Gastroesophageal sphincter (tissue), 4 donors: ENCODE data around the gene FOXL1. TPM values are rescaled to one million over a fixed set of nuclear protein-coding genes. Genes with fewer than 3 reads are reported as not detected.

Source experiments
- ATAC-seq: fragments of 150-250 bp; one replicate; pipeline ENCODE4 v1.9.1; 2016; ENCODE audit warnings: mild to moderate bottlenecking, moderate library complexity
- H3K27ac ChIP-seq, 4 donors: fragments of 200-600 bp; sonication (generic) in 3 of 4; 1 replicate in 3 of 4; 2 replicates in 1 of 4; pipeline ENCODE4 v1.5.1; 2016 to 2019
- H3K27me3 ChIP-seq: fragments of 200-600 bp; sonication (generic); one replicate; pipeline ENCODE4 v1.5.1; 2019
- H3K36me3 ChIP-seq, 2 donors: fragments of 200-600 bp; sonication (generic); one replicate each; pipeline ENCODE4 v1.5.1; 2019; ENCODE audit warnings: control low read depth in 1 of 2
- H3K4me1 ChIP-seq, 3 donors: fragments of 200-600 bp; sonication (generic); 1 replicate in 2 of 3; 2 replicates in 1 of 3; pipeline ENCODE4 v1.5.1; 2016 to 2019; ENCODE audit warnings: control low read depth in 2 of 3
- H3K4me3 ChIP-seq, 2 donors: fragments of 200-600 bp; sonication (generic); one replicate each; pipeline ENCODE4 v1.5.1; 2019; ENCODE audit warnings: mild to moderate bottlenecking in 1 of 2, moderate library complexity in 1 of 2
- H3K9me3 ChIP-seq, 3 donors: fragments of 200-600 bp; sonication (generic); one replicate each; pipeline ENCODE4 v1.5.1; 2017 to 2019; ENCODE audit warnings: control low read depth in 2 of 3
- EP300 ChIP-seq: sonication (generic); formaldehyde crosslinking; IDR thresholded peaks from one replicate; pipeline ENCODE4 v1.6.1; 2017; ENCODE audit warnings: antibody characterized with exemption, mild to moderate bottlenecking
- POLR2A ChIP-seq, 2 donors: fragments of 450-650 bp; IDR thresholded peaks; one replicate each; pipeline ENCODE4 v1.6.1; 2017; ENCODE audit warnings: antibody characterized with exemption in 2 of 2, mild to moderate bottlenecking in 2 of 2, moderate library complexity in 1 of 2
- POLR2AphosphoS5 ChIP-seq: sonication (generic); formaldehyde crosslinking; IDR thresholded peaks from one replicate; pipeline ENCODE4 v1.6.1; 2017; ENCODE audit warnings: antibody characterized with exemption
- WGBS, 2 donors: methylation state at CpG; one replicate each; pipeline ENCODE4 v1.1.5; 2018; ENCODE audit warnings: low coverage in 1 of 2; 5-methylcytosine and 5-hydroxymethylcytosine counted together
- total RNA-seq, 4 donors: library from RNA; depleted of rRNA; stranded (reverse); fragments of >200 nt; gene quantifications; one replicate each; pipeline ENCODE4 v1.1.0, GENCODE V29; 2016
- TF ChIP-seq, protein P1 (sequence below), 4 experiments: fragments of 200-600 bp in 2 of 4; fragments of 450-650 bp in 2 of 4; sonication (generic) in 1 of 4; IDR thresholded peaks; one replicate each; pipeline ENCODE4 v1.5.1; 2017 to 2019; ENCODE audit warnings: antibody characterized with exemption in 4 of 4, mild to moderate bottlenecking in 2 of 4, moderate library complexity in 2 of 4

FOXL1 gene
- total RNA-seq, 4 donors from 2014 or later: 0.25 to 0.81 (median 0.58) TPM; not detected in 1

DNA sequence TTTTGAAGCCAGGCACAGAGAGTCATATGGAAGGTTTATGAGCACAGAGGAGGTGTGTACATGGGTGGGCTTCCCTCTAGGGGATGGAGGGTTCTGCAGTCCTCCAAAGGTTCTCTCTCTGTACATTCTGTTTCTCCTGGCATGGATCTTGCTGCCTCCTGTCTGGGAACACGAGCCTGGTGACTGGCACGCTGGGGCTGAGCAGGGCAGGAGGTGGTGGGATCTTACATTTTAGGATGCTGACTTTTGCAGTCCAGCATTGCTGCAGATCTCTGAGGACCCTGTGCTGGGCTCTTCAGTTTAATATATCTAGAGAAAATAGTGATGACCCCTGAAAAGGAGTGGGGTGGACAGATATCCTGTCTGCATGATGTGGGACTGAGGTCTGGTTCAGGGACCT is 23.0 kb downstream of the FOXL1 start:
- Histone ChIP-seq H3K9me3 (peaks cover 0 to 9% (median 0%) of the 10 kb centered on the region in 3 donors), H3K27ac (no peak overlapping the region), H3K36me3 (no peaks in the 10 kb centered on the region), H3K4me3 (no peak overlapping the region), H3K27me3 (peaks cover 84% of the 10 kb centered on the region), H3K4me1 (no peaks in the 10 kb centered on the region)
- WGBS, 2 donors: 80% methylated on average over 1 of the region's 2 CpGs; no CpG with 5 or more reads in 1 of the 2 donors
- TF ChIP-seq EP300 (no peak), POLR2A (IDR thresholded peaks at IDR 0.05) (no peak), POLR2AphosphoS5 (no peak)
- TF ChIP-seq, protein P1, sequence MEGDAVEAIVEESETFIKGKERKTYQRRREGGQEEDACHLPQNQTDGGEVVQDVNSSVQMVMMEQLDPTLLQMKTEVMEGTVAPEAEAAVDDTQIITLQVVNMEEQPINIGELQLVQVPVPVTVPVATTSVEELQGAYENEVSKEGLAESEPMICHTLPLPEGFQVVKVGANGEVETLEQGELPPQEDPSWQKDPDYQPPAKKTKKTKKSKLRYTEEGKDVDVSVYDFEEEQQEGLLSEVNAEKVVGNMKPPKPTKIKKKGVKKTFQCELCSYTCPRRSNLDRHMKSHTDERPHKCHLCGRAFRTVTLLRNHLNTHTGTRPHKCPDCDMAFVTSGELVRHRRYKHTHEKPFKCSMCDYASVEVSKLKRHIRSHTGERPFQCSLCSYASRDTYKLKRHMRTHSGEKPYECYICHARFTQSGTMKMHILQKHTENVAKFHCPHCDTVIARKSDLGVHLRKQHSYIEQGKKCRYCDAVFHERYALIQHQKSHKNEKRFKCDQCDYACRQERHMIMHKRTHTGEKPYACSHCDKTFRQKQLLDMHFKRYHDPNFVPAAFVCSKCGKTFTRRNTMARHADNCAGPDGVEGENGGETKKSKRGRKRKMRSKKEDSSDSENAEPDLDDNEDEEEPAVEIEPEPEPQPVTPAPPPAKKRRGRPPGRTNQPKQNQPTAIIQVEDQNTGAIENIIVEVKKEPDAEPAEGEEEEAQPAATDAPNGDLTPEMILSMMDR (IDR thresholded peaks at IDR 0.05): no peak
- ATAC-seq: no peak

DNA sequence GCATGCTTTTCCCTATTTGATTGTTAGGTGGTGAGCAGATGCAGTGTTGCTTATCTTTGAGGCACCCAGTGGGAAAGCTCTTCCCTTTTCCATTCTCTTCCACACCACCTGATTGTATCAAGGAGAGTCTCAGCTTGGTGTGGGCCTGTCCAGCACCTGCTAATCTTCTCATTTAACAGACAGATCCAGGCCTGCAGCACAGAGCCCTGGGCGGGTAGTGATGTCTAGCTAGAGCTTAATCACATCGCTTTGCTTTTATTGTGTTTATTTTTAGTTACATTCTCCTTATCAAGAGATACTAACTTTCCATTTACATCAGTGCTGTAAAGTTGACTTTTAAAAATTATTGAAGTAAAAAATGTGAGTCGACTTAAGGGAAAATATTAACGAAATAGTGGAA is 24.2 kb downstream of the FOXL1 start:
- no peak overlapping the region for H3K4me3 ChIP-seq
- no peaks in the 10 kb centered on the region for H3K4me1 ChIP-seq
- TF ChIP-seq POLR2A (IDR thresholded peaks at IDR 0.05): no peak
- H3K27ac ChIP-seq: no peak overlapping the region
- 38 to 94% methylated on average over 2 to 4 of the region's 4 CpGs for WGBS, 2 donors
- ATAC-seq: no peak
- no peaks in the 10 kb centered on the region for H3K36me3 ChIP-seq
- H3K27me3 ChIP-seq: peaks cover 84% of the 10 kb centered on the region
- H3K9me3 ChIP-seq: peaks cover 0 to 9% (median 0%) of the 10 kb centered on the region in 3 donors

DNA sequence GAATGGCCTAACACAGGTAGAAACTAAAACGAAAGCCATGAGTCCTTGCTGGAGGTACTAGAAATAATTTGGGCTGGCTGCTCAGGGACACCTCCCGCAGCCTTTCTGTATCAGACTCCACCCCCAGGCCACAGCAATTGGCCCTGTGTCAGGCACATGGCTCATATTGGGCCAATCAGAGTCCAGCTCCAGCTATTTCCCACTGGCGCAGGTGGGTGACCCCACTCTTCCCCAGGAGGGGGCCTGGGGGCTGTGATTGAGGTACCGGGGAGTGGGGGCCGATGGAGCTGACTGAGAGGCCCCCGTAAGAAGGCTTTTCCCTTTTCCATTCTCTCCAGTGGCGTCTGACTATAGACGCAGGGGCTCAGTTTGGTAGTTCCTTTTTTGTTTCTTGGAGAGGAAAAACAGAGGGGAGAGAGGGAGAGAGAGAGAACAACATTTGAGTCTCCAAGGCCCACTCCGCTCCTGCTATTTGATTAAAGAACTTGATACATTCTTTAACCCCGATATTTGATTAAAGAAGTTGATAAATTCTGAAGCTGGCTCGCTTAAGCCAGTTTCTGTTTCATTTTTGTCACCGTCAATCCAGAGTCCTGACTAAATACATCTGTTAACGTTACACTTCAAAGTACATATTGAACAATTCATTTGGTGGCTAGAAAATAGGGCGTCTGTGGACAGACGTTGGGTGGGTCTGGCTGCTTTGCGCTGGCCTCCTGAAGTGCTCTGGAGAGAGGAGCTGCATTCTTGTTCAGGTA is 26.3 kb downstream of the FOXL1 start:
- ATAC-seq: no peak
- no peak for TF ChIP-seq EP300
- no peak for TF ChIP-seq POLR2AphosphoS5
- no peak for TF ChIP-seq POLR2A (IDR thresholded peaks at IDR 0.05)
- TF ChIP-seq, protein P1 (IDR thresholded peaks at IDR 0.05): no peak
- peaks cover 0 to 9% (median 0%) of the 10 kb centered on the region in 3 donors for H3K9me3 ChIP-seq
- H3K4me3 ChIP-seq: peak overlapping the region in 1 of 2 donors; percentile 13
- no peak overlapping the region for H3K27ac ChIP-seq
- peaks cover 88% of the 10 kb centered on the region for H3K27me3 ChIP-seq
- WGBS, 2 donors: 53 to 60% methylated on average over 8 to 11 of the region's 16 CpGs
- no peaks in the 10 kb centered on the region for H3K4me1 ChIP-seq
- H3K36me3 ChIP-seq: no peaks in the 10 kb centered on the region

DNA sequence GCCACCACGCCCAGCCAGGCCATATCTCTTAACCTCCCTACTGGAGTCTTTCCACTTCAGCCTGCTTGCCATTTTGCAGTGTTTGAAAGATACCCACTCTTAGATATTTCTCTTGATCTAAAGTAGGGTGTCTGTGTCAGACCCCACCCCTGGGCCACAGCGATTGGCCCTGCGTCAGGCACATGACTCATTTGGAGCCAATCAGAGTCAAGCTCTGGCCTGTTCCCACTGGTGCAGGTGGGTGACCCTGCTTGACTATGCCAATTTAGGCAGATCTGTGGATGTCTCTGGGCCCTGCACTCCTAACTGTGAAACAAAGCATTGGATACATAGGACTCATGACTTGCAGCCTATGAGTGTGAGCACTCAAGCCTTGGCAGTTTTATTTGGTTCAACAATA is 27.6 kb downstream of the FOXL1 start:
- no peak overlapping the region for H3K4me3 ChIP-seq
- H3K9me3 ChIP-seq: peaks cover 0 to 6% (median 0%) of the 10 kb centered on the region in 3 donors
- peaks cover 96% of the 10 kb centered on the region for H3K27me3 ChIP-seq
- ATAC-seq: no peak
- TF ChIP-seq EP300: no peak
- TF ChIP-seq, protein P1 (IDR thresholded peaks at IDR 0.05): no peak
- no peak for TF ChIP-seq POLR2AphosphoS5
- TF ChIP-seq POLR2A (IDR thresholded peaks at IDR 0.05): no peak
- no peaks in the 10 kb centered on the region for H3K36me3 ChIP-seq
- WGBS, 2 donors: 100% methylated on average over 1 of the region's 3 CpGs; no CpG with 5 or more reads in 1 of the 2 donors
- H3K4me1 ChIP-seq: no peaks in the 10 kb centered on the region
- no peak overlapping the region for H3K27ac ChIP-seq

DNA sequence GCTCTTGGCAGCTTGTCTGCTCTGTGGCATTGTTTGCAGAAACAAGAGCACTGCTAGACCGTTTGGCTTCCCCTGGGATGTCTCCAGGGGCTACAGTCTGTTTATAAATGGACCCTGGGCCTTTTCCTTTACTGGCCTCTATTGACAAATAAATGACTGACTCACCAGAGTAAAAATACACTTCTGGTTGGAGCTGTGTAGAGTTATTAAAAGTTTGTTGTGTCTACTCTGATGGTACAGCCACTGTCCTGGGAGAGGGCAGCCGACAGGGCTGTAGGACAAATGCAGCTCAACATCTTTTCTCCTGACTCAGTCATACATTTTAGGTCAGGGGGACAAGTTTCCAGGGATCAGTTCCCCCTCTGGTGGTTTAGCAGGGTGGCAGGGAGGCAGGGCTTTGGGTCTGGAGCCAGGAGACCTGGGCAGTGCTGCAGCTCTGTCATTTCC is 30.0 kb downstream of the FOXL1 start:
- no peak overlapping the region for H3K27ac ChIP-seq
- H3K27me3 ChIP-seq: peaks cover 96% of the 10 kb centered on the region
- no peaks in the 10 kb centered on the region for H3K9me3 ChIP-seq
- ATAC-seq: no peak
- H3K36me3 ChIP-seq: no peaks in the 10 kb centered on the region
- no peak for TF ChIP-seq POLR2A (IDR thresholded peaks at IDR 0.05)
- no peak for TF ChIP-seq POLR2AphosphoS5
- TF ChIP-seq, protein P1 (IDR thresholded peaks at IDR 0.05): no peak
- TF ChIP-seq EP300: no peak
- 17 to 63% methylated on average over 1 of the region's 2 CpGs for WGBS, 2 donors
- no peaks in the 10 kb centered on the region for H3K4me1 ChIP-seq
- H3K4me3 ChIP-seq: no peak overlapping the region
